Measurements from ENCODE around the gene STK17B.

The STK17B gene

GRCh38 chr2:196099916-196100315, 71.5 kb downstream of the STK17B start:
- no peaks in the 10 kb centered on the region for H3K36me3 ChIP-seq (ENCODE audit: control insufficient read depth, low read length)
- peaks cover 21% of the 10 kb centered on the region for H3K4me1 ChIP-seq (ENCODE audit: control insufficient read depth, low read length)
- H3K9me2 ChIP-seq (replicated peaks; ENCODE audit: control insufficient read depth, low read length), result no peaks in the 10 kb centered on the region
- H3K9me3 ChIP-seq (ENCODE audit: control insufficient read depth, insufficient read depth, low read length), result no peaks in the 10 kb centered on the region
- H4K20me1 ChIP-seq (ENCODE audit: control insufficient read depth, insufficient read depth, low read depth, low read length), result no peaks in the 10 kb centered on the region
- no peak for TF ChIP-seq EZH2phosphoT487 (IDR thresholded peaks at IDR 0.05; ENCODE audit: borderline replicate concordance, low read length)
- TF ChIP-seq CTCF (IDR thresholded peaks at IDR 0.05; ENCODE audit: low read depth, low read length, poor library complexity, severe bottlenecking), result no peak
- no peak overlapping the region for H3K27ac ChIP-seq (ENCODE audit: low read depth, low read length)
- no peaks in the 10 kb centered on the region for H3K79me2 ChIP-seq (ENCODE audit: control insufficient read depth, low read length)
- no peak overlapping the region for H3K4me2 ChIP-seq (ENCODE audit: low read length)
- no peaks in the 10 kb centered on the region for H3K27me3 ChIP-seq (ENCODE audit: control insufficient read depth, low read length)
- no peaks in the 10 kb centered on the region for H3F3A ChIP-seq (ENCODE audit: control insufficient read depth, insufficient read depth)
- H3K4me3 ChIP-seq (ENCODE audit: low read length), result no peak overlapping the region

GRCh38 chr2:196097864-196098660, 73.3 kb downstream of the STK17B start:
- no peaks in the 10 kb centered on the region for H3F3A ChIP-seq (ENCODE audit: control insufficient read depth, insufficient read depth)
- H4K20me1 ChIP-seq (ENCODE audit: control insufficient read depth, insufficient read depth, low read depth, low read length), result no peaks in the 10 kb centered on the region
- H3K9me3 ChIP-seq (ENCODE audit: control insufficient read depth, insufficient read depth, low read length), result no peaks in the 10 kb centered on the region
- no peaks in the 10 kb centered on the region for H3K27me3 ChIP-seq (ENCODE audit: control insufficient read depth, low read length)
- H3K4me1 ChIP-seq (ENCODE audit: control insufficient read depth, low read length), result peaks cover 9% of the 10 kb centered on the region
- H3K4me2 ChIP-seq (ENCODE audit: low read length), result no peak overlapping the region
- no peaks in the 10 kb centered on the region for H3K79me2 ChIP-seq (ENCODE audit: control insufficient read depth, low read length)
- H3K27ac ChIP-seq (ENCODE audit: low read depth, low read length), result no peak overlapping the region
- TF ChIP-seq EZH2phosphoT487 (IDR thresholded peaks at IDR 0.05; ENCODE audit: borderline replicate concordance, low read length), result no peak
- TF ChIP-seq CTCF (IDR thresholded peaks at IDR 0.05; ENCODE audit: low read depth, low read length, poor library complexity, severe bottlenecking), result no peak
- no peaks in the 10 kb centered on the region for H3K9me2 ChIP-seq (replicated peaks; ENCODE audit: control insufficient read depth, low read length)
- no peak overlapping the region for H3K4me3 ChIP-seq (ENCODE audit: low read length)
- H3K36me3 ChIP-seq (ENCODE audit: control insufficient read depth, low read length), result no peaks in the 10 kb centered on the region

GRCh38 chr2:196096982-196097745, 74.2 kb downstream of the STK17B start:
- Histone ChIP-seq H3K79me2 (ENCODE audit: control insufficient read depth, low read length) (no peaks in the 10 kb centered on the region), H3F3A (ENCODE audit: control insufficient read depth, insufficient read depth) (no peaks in the 10 kb centered on the region), H3K27ac (ENCODE audit: low read depth, low read length) (no peak overlapping the region), H3K4me3 (ENCODE audit: low read length) (no peak overlapping the region), H3K4me1 (ENCODE audit: control insufficient read depth, low read length) (peaks cover 9% of the 10 kb centered on the region), H3K27me3 (ENCODE audit: control insufficient read depth, low read length) (no peaks in the 10 kb centered on the region), H4K20me1 (ENCODE audit: control insufficient read depth, insufficient read depth, low read depth, low read length) (no peaks in the 10 kb centered on the region), H3K9me2 (replicated peaks; ENCODE audit: control insufficient read depth, low read length) (no peaks in the 10 kb centered on the region), H3K4me2 (ENCODE audit: low read length) (no peak overlapping the region), H3K36me3 (ENCODE audit: control insufficient read depth, low read length) (no peaks in the 10 kb centered on the region), H3K9me3 (ENCODE audit: control insufficient read depth, insufficient read depth, low read length) (no peaks in the 10 kb centered on the region)
- TF ChIP-seq CTCF (IDR thresholded peaks at IDR 0.05; ENCODE audit: low read depth, low read length, poor library complexity, severe bottlenecking) (no peak), EZH2phosphoT487 (IDR thresholded peaks at IDR 0.05; ENCODE audit: borderline replicate concordance, low read length) (no peak)
